K562 (cell line): ENCODE data around the gene MED13L. TPM values are rescaled to one million over a fixed set of nuclear protein-coding genes. Genes with fewer than 3 reads are reported as not detected.

Source experiments
- ATAC-seq: fragments of 200-7000 bp; cut with Tn5 transposase; 3 replicates; pipeline ENCODE4 v1.9.1; 2020; ENCODE audit warnings: moderate library complexity
- BruUV-seq: library from RNA; stranded (reverse); fragments of 400-500 nt; replicated peaks from 2 replicates; lab custom pipeline; 2021; lab: Mats Ljungman, UMichigan
- CTCF ChIA-PET: fragments of 300-600 bp; formaldehyde crosslinking; extraction: SDS; loops from one replicate; lab custom pipeline; 2021; ENCODE audit warnings: low intra/inter-chr PET ratio; lab: Yijun Ruan, JAX
- POLR2A ChIA-PET: fragments of 300-600, 350-650 bp; sonication (Branson Sonifier 250); formaldehyde crosslinking; extraction: SDS; loops from one replicate; lab custom pipeline; 2021; ENCODE audit warnings: antibody characterized with exemption, inconsistent platforms; lab: Yijun Ruan, JAX
- DNase-seq, 4 experiments: peaks; one replicate each; pipeline versions ENCODE4 v3.0.0 to v3.0.0-alpha.2; 2011 to 2018; ENCODE audit warnings: low spot score in 3 of 4, mixed read lengths in 3 of 4; ENCODE audit errors: extremely low read depth in 1 of 4
- FAIRE-seq: peaks from 2 replicates; lab custom pipeline; 2011; peaks lifted over from hg19 to GRCh38; lab: Jason Lieb, UNC
- H2AFZ ChIP-seq: 2 replicates; pipeline ENCODE4 v1.6.0; 2011; ENCODE audit warnings: low read depth, low read length, control low read depth, inconsistent platforms
- H3K27ac ChIP-seq: fragments of 200-600 bp; 3 replicates; pipeline ENCODE4 v1.8.0; 2011; ENCODE audit warnings: low read depth, mild to moderate bottlenecking, control low read depth, inconsistent platforms, low read length, moderate library complexity, mixed read lengths; ENCODE audit errors: extremely low read depth
- H3K27me3 ChIP-seq, 2 experiments: fragments of 300-600 bp in 1 of 2; 2 replicates in 1 of 2; 3 replicates in 1 of 2; pipeline versions ENCODE4 v1.6.0 to v1.8.0; 2011; ENCODE audit warnings: inconsistent platforms in 2 of 2, low read length in 2 of 2, mild to moderate bottlenecking in 1 of 2, mixed read lengths in 1 of 2, moderate library complexity in 1 of 2; ENCODE audit not compliant: control insufficient read depth in 2 of 2, insufficient read depth in 2 of 2
- H3K36me3 ChIP-seq: fragments of 300-600 bp; 3 replicates; pipeline ENCODE4 v1.8.0; 2011; ENCODE audit warnings: mild to moderate bottlenecking, low read length, inconsistent platforms; ENCODE audit not compliant: control insufficient read depth, insufficient read depth
- H3K4me1 ChIP-seq, 2 experiments: fragments of 200-600 bp in 1 of 2; replicated peaks in 1 of 2; 2 replicates in 1 of 2; 3 replicates in 1 of 2; pipeline versions ENCODE4 v1.5.1 to v1.8.0; 2011; ENCODE audit warnings: inconsistent platforms in 2 of 2, low read length in 2 of 2, mild to moderate bottlenecking in 1 of 2, mixed read lengths in 1 of 2, moderate library complexity in 1 of 2; ENCODE audit not compliant: control insufficient read depth in 2 of 2, insufficient read depth in 2 of 2
- H3K4me2 ChIP-seq: 2 replicates; pipeline ENCODE4 v1.6.1; 2011; ENCODE audit warnings: low read length, control low read depth, inconsistent platforms, mixed read lengths; ENCODE audit not compliant: insufficient read depth
- H3K4me3 ChIP-seq: fragments of 200-600 bp; sonication (generic), shearing (Covaris generic); 2 replicates; pipeline ENCODE4 v1.5.1; 2016; ENCODE audit warnings: control low read depth, inconsistent platforms
- H3K79me2 ChIP-seq: fragments of 200-600 bp; 3 replicates; pipeline ENCODE4 v1.8.0; 2011; ENCODE audit warnings: low read length, inconsistent platforms; ENCODE audit not compliant: control insufficient read depth, insufficient read depth
- H3K9ac ChIP-seq, 2 experiments: 2 replicates each; pipeline versions ENCODE4 v1.6.0 to v1.6.1; 2011; ENCODE audit warnings: low read depth in 2 of 2, low read length in 2 of 2, control low read depth in 1 of 2, inconsistent platforms in 1 of 2, mild to moderate bottlenecking in 1 of 2, mixed read lengths in 1 of 2; ENCODE audit not compliant: insufficient read depth in 1 of 2
- H3K9me1 ChIP-seq: one replicate; pipeline ENCODE4 v1.6.0; 2011; ENCODE audit warnings: inconsistent platforms, mild to moderate bottlenecking, low read length, moderate library complexity; ENCODE audit not compliant: control insufficient read depth, insufficient read depth
- H3K9me3 ChIP-seq: replicated peaks from 2 replicates; pipeline ENCODE4 v1.5.1; 2011; ENCODE audit warnings: low read depth, low read length, inconsistent platforms; ENCODE audit not compliant: control insufficient read depth, insufficient read depth
- H4K20me1 ChIP-seq: replicated peaks from 2 replicates; pipeline ENCODE4 v1.6.1; 2011; ENCODE audit warnings: low read length, inconsistent platforms, mixed read lengths; ENCODE audit not compliant: control insufficient read depth, insufficient read depth
- ADNP ChIP-seq: fragments of 200-800 bp; sonication (Bioruptor generic); IDR thresholded peaks from 2 replicates; pipeline ENCODE4 v1.6.1; 2016; ENCODE audit warnings: missing genetic modification characterization, missing compliant biosample characterization
- JUN ChIP-seq, 2 experiments: sonication (generic) in 1 of 2; formaldehyde crosslinking in 1 of 2; IDR thresholded peaks; 2 replicates each; pipeline versions ENCODE4 v1.6.1 to v1.8.0; 2012 to 2022; ENCODE audit warnings: borderline replicate concordance in 2 of 2, mild to moderate bottlenecking in 2 of 2, improper control_type of control experiment in 1 of 2, low read depth in 1 of 2, low read length in 1 of 2, missing genetic modification reagents in 1 of 2
- KHSRP ChIP-seq: fragments of 450-650 bp; IDR thresholded peaks from 2 replicates; pipeline ENCODE4 v1.6.1; 2017
- RB1 ChIP-seq: fragments of 450-650 bp; IDR thresholded peaks from 2 replicates; pipeline ENCODE4 v1.6.1; 2017; ENCODE audit warnings: low read depth, mild to moderate bottlenecking
- RBM15 ChIP-seq: fragments of 200-400 bp; formaldehyde crosslinking; IDR thresholded peaks from 2 replicates; pipeline ENCODE4 v1.6.1; 2018; ENCODE audit warnings: mild to moderate bottlenecking, low read length, moderate library complexity; ENCODE audit not compliant: insufficient read depth
- ZSCAN29 ChIP-seq: fragments of 450-650 bp; IDR thresholded peaks from 2 replicates; pipeline ENCODE4 v1.6.1; 2017
- WGBS: fragments of 100-300 bp; shearing (Covaris generic); methylation state at CpG from one replicate; pipeline ENCODE4 v1.1.6; 2016; ENCODE audit warnings: low coverage, mixed read lengths; ENCODE audit not compliant: insufficient coverage; ENCODE audit errors: missing lambda C conversion rate; 5-methylcytosine and 5-hydroxymethylcytosine counted together
- in situ Hi-C: fragments of 300-500 bp; cut with MboI; formaldehyde crosslinking; loops from 4 replicates; pipeline ENCODE4 v1.15.0; 2018; ENCODE audit warnings: inconsistent platforms, mixed read lengths
- intact Hi-C: fragments of 100-400 bp; cut with micrococcal nuclease; formaldehyde crosslinking; loops from 2 replicates; pipeline ENCODE4 v1.14.2; 2022
- polyA plus RNA-seq, 8 experiments: library from polyadenylated mRNA; depleted of rRNA in 4 of 8; stranded (reverse) in 5 of 8; unstranded in 3 of 8; fragments of >200 nt; fragmentation: Nextera tagmentation in 2 of 8; fragmentation: Illumina TruSeq in 1 of 8; extraction: Ambion mirVana in 2 of 8; extraction: Trizol in 1 of 8; gene quantifications; 2 replicates each; pipeline versions ENCODE4 v1.2.1 to v1.2.3, GENCODE V29; 2011 to 2014; ENCODE audit warnings: inconsistent platforms in 1 of 8, missing spikeins in 1 of 8
- total RNA-seq, 7 experiments: library from RNA; depleted of rRNA in 6 of 7; stranded (reverse); fragments of >200 nt in 6 of 7; fragmentation: Illumina TruSeq in 2 of 7; extraction: Trizol in 2 of 7; gene quantifications; 2 replicates each; pipeline versions ENCODE4 v1.2.1 to v1.2.3, GENCODE V29; 2011 to 2021; ENCODE audit warnings: low replicate concordance in 1 of 7
- TF ChIP-seq, protein P1 (sequence below): sonication (generic); formaldehyde crosslinking; IDR thresholded peaks from 2 replicates; pipeline ENCODE4 v1.8.1; 2022; ENCODE audit warnings: missing genetic modification reagents

Gene MED13L
- total and polyA plus RNA-seq, 9 of the 15 experiments (the other 6 are each of a cell fraction or from before 2014, with no cell fraction given): 13.4 to 90.3 (median 36.9) TPM

DNA sequence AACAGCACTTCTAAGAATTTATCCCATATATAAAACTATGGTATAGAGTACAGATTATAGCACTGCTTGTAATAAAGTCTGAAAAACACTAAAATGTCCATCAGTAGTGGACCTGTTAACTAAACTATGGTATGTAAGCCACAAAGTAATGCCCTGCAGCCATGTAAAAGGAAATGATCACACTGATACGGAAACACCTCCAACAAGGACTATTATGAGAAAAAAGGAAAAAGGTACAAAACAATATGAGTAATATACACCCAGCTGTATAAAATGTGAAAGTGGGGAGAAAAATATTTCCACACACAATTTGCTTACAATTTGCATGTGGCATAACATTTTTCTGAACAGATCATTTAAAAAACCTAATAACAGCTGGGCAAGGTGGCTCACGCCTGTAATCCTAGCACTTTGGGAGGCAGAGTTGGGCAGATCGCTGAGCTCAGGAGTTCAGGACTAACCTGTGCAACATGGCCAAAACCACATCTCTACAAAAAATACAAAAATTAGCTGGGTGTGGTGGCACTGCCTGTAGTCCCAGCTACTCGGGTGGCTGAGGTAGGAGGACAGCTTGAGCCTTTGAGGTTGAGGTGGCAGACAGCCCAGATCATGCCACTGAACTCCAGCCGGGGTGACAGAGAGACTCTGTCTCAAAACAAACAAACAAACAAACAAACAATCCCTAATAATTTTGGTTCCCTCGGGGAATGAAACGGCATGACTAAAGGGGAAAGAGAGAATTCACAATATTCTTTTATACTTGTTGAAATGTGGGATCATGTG is 250.5 kb downstream of the MED13L start:
- no peaks in the 10 kb centered on the region for H3K9me3 ChIP-seq
- no peaks in the 10 kb centered on the region; the same call in 1 of the 2 replicates for H4K20me1 ChIP-seq
- no peak for ATAC-seq
- CTCF ChIA-PET: no interaction called here
- POLR2A ChIA-PET: interaction anchor here (1.0 kb wide), 2 partner anchors 9 to 13 kb away, joined by 3 read pairs; no protein-coding TSS in a partner anchor
- peaks cover 7% of the 10 kb centered on the region; the same call in 1 of the 3 replicates for H3K36me3 ChIP-seq
- BruUV-seq: no TSS peak
- H2AFZ ChIP-seq: no peak overlapping the region
- no peak for DNase-seq
- no peaks in the 10 kb centered on the region for H3K4me1 ChIP-seq
- no peak overlapping the region for H3K27ac ChIP-seq
- no peak overlapping the region for H3K4me3 ChIP-seq
- H3K4me2 ChIP-seq: no peak overlapping the region
- H3K27me3 ChIP-seq: no peaks in the 10 kb centered on the region
- no peaks in the 10 kb centered on the region for H3K9me1 ChIP-seq
- in situ Hi-C loops (no loop called here), intact Hi-C loops (no loop called here)
- FAIRE-seq: no peak
- WGBS: 84% methylated on average over 7 of the region's 7 CpGs
- H3K79me2 ChIP-seq: peaks cover 82% of the 10 kb centered on the region
- TF ChIP-seq KHSRP: no peak
- TF ChIP-seq, protein P1, sequence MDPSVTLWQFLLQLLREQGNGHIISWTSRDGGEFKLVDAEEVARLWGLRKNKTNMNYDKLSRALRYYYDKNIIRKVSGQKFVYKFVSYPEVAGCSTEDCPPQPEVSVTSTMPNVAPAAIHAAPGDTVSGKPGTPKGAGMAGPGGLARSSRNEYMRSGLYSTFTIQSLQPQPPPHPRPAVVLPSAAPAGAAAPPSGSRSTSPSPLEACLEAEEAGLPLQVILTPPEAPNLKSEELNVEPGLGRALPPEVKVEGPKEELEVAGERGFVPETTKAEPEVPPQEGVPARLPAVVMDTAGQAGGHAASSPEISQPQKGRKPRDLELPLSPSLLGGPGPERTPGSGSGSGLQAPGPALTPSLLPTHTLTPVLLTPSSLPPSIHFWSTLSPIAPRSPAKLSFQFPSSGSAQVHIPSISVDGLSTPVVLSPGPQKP (CRISPR knock-in tag): no peak
- TF ChIP-seq RB1: no peak
- TF ChIP-seq ADNP (tag): no peak
- no peak for TF ChIP-seq ZSCAN29
- TF ChIP-seq RBM15: no peak
- TF ChIP-seq JUN (IDR thresholded peaks at IDR 0.05; ENCODE audit: borderline replicate concordance, low read depth, low read length): no peak
- TF ChIP-seq JUN (CRISPR knock-in tag; IDR thresholded peaks at IDR 0.05; ENCODE audit: borderline replicate concordance): no peak
- TF ChIP-seq, all 486 proteins: peak for 0
- H3K9ac ChIP-seq: no peak overlapping the region
